Muscle layer of colon (tissue), 2 donors: ENCODE data around the gene HCN1.
"Not testable (repeated sequence)": the region's sequence is repeated elsewhere in the genome, so short reads cannot be mapped to it uniquely, and the experiment has no call there.

Experiments used
- H3K27ac ChIP-seq: one replicate; pipeline ENCODE4 v1.7.0; 2013; ENCODE audit warnings: low read depth, mild to moderate bottlenecking, low read length, moderate library complexity
- H3K27me3 ChIP-seq, 2 donors: one replicate each; pipeline ENCODE4 v1.7.0; 2013; ENCODE audit warnings: low read length in 2 of 2, mild to moderate bottlenecking in 2 of 2; ENCODE audit not compliant: insufficient read depth in 2 of 2, control insufficient read depth in 1 of 2
- H3K36me3 ChIP-seq: one replicate; pipeline ENCODE4 v1.7.0; 2013; ENCODE audit warnings: mild to moderate bottlenecking, low read length; ENCODE audit not compliant: insufficient read depth
- H3K4me1 ChIP-seq: one replicate; pipeline ENCODE4 v1.7.0; 2013; ENCODE audit warnings: mild to moderate bottlenecking, low read length; ENCODE audit not compliant: insufficient read depth
- H3K4me3 ChIP-seq, 2 donors: one replicate each; pipeline ENCODE4 v1.7.0; 2013; ENCODE audit warnings: low read length in 2 of 2, low read depth in 1 of 2, mild to moderate bottlenecking in 1 of 2, moderate library complexity in 1 of 2
- H3K9ac ChIP-seq: one replicate; pipeline ENCODE4 v1.7.0; 2013; ENCODE audit warnings: low read length
- H3K9me3 ChIP-seq: one replicate; pipeline ENCODE4 v1.7.0; 2013; ENCODE audit warnings: mild to moderate bottlenecking, low read length
- donor health status: abdominal sarcoma.
- donor health status: Adenocarcinoma of cecum.

Gene HCN1

DNA sequence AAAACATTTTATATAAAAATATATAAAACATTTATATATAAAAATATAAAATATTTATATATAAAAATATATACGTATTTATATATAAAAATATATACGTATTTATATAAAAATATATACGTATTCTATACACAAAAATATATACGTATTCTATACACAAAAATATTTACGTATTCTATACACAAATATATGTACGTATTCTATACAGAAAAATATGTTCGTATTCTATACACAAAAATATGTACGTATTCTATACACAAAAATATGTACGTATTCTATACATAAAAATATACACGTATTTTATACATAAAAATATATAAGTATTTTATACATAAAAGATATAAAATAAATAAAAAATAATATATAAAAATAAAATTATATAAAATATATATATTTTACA is 323.6 kb downstream of the HCN1 start:
- no peak overlapping the region for H3K4me3 ChIP-seq
- no peaks in the 10 kb centered on the region for H3K9me3 ChIP-seq
- no peaks in the 10 kb centered on the region for H3K27me3 ChIP-seq
- no peak overlapping the region for H3K9ac ChIP-seq
- no peaks in the 10 kb centered on the region for H3K36me3 ChIP-seq
- no peak overlapping the region for H3K27ac ChIP-seq
- H3K4me1 ChIP-seq: no peaks in the 10 kb centered on the region

DNA sequence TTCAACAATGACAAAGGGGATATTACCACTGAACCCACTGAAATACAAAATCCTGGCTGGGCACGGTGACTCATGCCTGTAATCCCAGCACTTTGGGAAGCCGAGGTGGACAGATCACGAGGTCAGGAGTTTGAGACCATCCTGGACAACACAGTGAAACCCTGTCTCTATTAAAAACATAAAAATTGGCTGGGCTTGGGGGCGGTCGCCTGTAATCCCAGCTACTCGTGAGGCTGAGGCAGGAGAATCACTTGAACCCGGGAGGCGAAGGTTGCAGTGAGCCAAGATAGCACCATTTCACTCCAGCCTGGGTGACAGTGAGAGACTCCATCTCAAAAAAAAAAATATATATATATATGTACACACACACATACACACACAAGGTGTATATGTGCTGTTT is 324.8 kb downstream of the HCN1 start:
- not testable (repeated sequence) for H3K27me3 ChIP-seq, H3K4me1 ChIP-seq, H3K36me3 ChIP-seq, H3K9me3 ChIP-seq, H3K9ac ChIP-seq, H3K27ac ChIP-seq, H3K4me3 ChIP-seq

GRCh38 chr5:45355189-45355992 is 340.8 kb downstream of the HCN1 start:
- Histone ChIP-seq H3K4me3 (no peak overlapping the region), H3K9ac (no peak overlapping the region), H3K27me3 (no peaks in the 10 kb centered on the region), H3K36me3 (no peaks in the 10 kb centered on the region), H3K4me1 (no peaks in the 10 kb centered on the region), H3K27ac (no peak overlapping the region), H3K9me3 (no peaks in the 10 kb centered on the region)

DNA sequence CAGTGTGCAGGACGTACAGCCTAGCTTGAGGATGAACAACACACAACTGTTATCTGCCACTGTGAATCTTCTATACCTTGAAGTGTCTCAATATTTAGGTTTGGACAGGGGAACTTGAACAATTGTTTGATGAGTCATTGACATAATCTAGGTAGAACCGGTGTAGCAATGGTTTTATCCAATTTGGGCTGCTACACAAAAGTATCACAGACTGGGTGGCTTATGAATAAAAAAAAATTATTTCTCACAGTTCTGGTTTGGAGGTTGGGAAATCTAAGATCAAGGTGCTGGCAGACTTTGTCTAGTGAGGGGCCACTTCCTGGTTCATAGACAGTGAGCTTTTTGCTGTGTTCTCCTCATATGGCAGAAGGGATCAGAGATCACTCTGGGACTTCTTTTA is 359.7 kb downstream of the HCN1 start:
- Histone ChIP-seq H3K4me1 (no peaks in the 10 kb centered on the region), H3K27ac (no peak overlapping the region), H3K36me3 (no peaks in the 10 kb centered on the region), H3K27me3 (no peaks in the 10 kb centered on the region), H3K4me3 (no peak overlapping the region), H3K9me3 (no peaks in the 10 kb centered on the region), H3K9ac (no peak overlapping the region)

DNA sequence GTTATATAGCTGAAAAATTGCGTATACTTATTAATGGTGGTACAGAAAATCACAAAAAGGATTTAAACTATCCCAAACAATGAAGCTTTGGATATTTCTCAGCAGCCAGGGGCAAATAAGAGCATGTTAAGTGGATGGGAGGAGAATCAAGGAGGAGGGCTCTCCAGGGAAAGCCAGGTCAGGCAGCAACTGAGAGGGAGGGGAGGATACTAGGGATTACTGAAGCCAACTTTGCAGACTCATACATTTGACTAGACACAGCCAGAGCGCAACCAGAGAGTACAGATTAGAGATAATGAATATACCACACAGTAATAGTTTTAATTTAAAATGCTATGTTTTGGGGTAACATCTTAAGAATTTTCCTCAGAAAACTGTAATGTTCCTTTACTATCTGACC is 360.2 kb downstream of the HCN1 start:
- no peaks in the 10 kb centered on the region for H3K4me1 ChIP-seq

GRCh38 chr5:45335346-45335745 is 360.8 kb downstream of the HCN1 start:
- Histone ChIP-seq H3K4me1 (no peaks in the 10 kb centered on the region), H3K4me3 (no peak overlapping the region), H3K9ac (no peak overlapping the region), H3K36me3 (no peaks in the 10 kb centered on the region), H3K27me3 (no peaks in the 10 kb centered on the region), H3K9me3 (no peaks in the 10 kb centered on the region), H3K27ac (no peak overlapping the region)

More for the DNA sequence above, 360.2 kb downstream of the HCN1 start:
- H3K4me3 ChIP-seq: no peak overlapping the region
- H3K27me3 ChIP-seq: no peaks in the 10 kb centered on the region
- no peak overlapping the region for H3K27ac ChIP-seq
- H3K9me3 ChIP-seq: no peaks in the 10 kb centered on the region
- no peaks in the 10 kb centered on the region for H3K36me3 ChIP-seq
- H3K9ac ChIP-seq: no peak overlapping the region

DNA sequence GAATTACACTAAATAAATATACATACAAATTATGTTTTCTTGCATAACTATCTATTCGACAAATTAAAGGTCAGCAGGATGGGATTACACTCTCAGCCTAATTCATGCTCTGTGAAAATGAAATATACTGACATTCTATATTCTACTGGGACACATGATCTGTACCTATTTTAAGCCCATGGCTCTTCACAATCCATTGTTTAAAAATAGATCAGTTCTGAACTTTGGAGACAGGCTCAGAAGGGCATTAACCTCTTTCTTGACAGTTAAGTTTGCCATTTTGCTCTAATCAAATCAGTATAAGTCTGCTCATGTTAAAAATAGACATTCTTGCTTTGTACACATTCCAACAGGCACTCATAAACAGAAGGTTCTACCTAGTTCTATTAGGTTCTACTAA is 361.2 kb downstream of the HCN1 start:
- Histone ChIP-seq H3K9me3 (no peaks in the 10 kb centered on the region), H3K9ac (no peak overlapping the region), H3K27me3 (no peaks in the 10 kb centered on the region), H3K4me1 (no peaks in the 10 kb centered on the region), H3K27ac (no peak overlapping the region), H3K4me3 (no peak overlapping the region), H3K36me3 (no peaks in the 10 kb centered on the region)

- H3K27me3 ChIP-seq, H3K27ac ChIP-seq, H3K4me1 ChIP-seq, H3K36me3 ChIP-seq, H3K4me3 ChIP-seq, H3K9me3 ChIP-seq, H3K9ac ChIP-seq: not testable (repeated sequence)
Measured at GRCh38 chr5:45312627-45313026, 383.6 kb downstream of the HCN1 start.

DNA sequence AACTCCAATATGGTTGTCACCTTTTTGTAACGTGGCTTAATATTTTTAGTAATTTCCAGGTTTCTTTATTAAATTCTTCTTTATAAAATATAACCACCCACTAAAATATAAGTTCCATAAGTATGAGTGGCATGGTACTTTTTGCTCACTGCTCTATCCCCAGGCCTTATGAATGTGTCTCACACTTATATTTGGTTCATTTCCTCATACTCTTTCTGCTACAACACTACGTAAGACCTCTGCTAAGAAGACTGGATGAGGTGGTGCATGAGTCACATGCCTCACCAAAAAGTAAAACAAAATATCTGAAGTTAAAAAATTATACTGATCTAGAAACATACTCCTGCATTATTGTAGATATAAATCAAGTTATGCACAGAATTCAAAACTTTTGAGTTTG is 400.9 kb downstream of the HCN1 start:
- Histone ChIP-seq H3K36me3 (no peaks in the 10 kb centered on the region), H3K9ac (no peak overlapping the region), H3K9me3 (no peaks in the 10 kb centered on the region), H3K27me3 (no peaks in the 10 kb centered on the region), H3K4me3 (no peak overlapping the region), H3K4me1 (no peaks in the 10 kb centered on the region), H3K27ac (no peak overlapping the region)

DNA sequence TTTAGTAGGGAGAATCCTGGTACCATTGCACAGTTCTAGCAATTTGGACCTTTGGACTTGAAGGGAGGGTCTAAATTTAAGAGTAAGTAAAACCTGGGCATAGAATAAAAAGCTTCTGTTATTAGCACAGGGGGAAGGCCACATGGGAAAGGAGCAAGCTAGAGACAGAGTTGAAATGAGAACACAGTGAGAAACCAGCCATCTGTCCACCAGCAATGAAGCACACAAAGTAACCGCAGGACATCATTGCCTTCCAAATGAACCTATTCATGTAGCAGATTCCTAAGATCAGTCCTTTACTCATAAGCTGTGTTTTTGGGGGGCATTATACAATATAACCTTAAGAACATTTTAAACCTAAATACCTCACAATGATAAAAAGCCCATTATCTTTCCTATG is 407.4 kb downstream of the HCN1 start:
- Histone ChIP-seq H3K27ac (no peak overlapping the region), H3K9me3 (no peaks in the 10 kb centered on the region), H3K9ac (no peak overlapping the region), H3K4me3 (no peak overlapping the region), H3K27me3 (no peaks in the 10 kb centered on the region), H3K36me3 (no peaks in the 10 kb centered on the region), H3K4me1 (no peaks in the 10 kb centered on the region)

GRCh38 chr5:45284436-45284835 is 411.7 kb downstream of the HCN1 start:
- no peaks in the 10 kb centered on the region for H3K36me3 ChIP-seq
- H3K4me3 ChIP-seq: no peak overlapping the region
- no peaks in the 10 kb centered on the region for H3K27me3 ChIP-seq
- no peaks in the 10 kb centered on the region for H3K4me1 ChIP-seq
- H3K9ac ChIP-seq: no peak overlapping the region
- no peaks in the 10 kb centered on the region for H3K9me3 ChIP-seq
- H3K27ac ChIP-seq: no peak overlapping the region

GRCh38 chr5:45281081-45281480 is 415.1 kb downstream of the HCN1 start:
- no peaks in the 10 kb centered on the region for H3K4me1 ChIP-seq
- H3K9ac ChIP-seq: no peak overlapping the region
- no peak overlapping the region for H3K27ac ChIP-seq
- no peaks in the 10 kb centered on the region for H3K36me3 ChIP-seq
- H3K9me3 ChIP-seq: no peaks in the 10 kb centered on the region
- H3K4me3 ChIP-seq: no peak overlapping the region
- no peaks in the 10 kb centered on the region for H3K27me3 ChIP-seq
